Choroid plexus epithelial cell (primary cell): Measurements from ENCODE around the gene AUTS2.

Experiments
- DNase-seq: peaks from one replicate; pipeline ENCODE4 v3.0.0-alpha.2; 2010; ENCODE audit warnings: low read depth
- H3K4me3 ChIP-seq: 2 replicates; pipeline ENCODE4 v1.5.1; 2011; ENCODE audit warnings: low read depth, mild to moderate bottlenecking, control low read depth, low read length, moderate library complexity
- TF ChIP-seq, protein P1 (sequence below): conservative IDR thresholded peaks from 2 replicates; pipeline ENCODE4 v1.5.1; 2011; ENCODE audit warnings: low read depth, mild to moderate bottlenecking, control low read depth, inconsistent platforms, low read length, moderate library complexity

Gene AUTS2

DNA sequence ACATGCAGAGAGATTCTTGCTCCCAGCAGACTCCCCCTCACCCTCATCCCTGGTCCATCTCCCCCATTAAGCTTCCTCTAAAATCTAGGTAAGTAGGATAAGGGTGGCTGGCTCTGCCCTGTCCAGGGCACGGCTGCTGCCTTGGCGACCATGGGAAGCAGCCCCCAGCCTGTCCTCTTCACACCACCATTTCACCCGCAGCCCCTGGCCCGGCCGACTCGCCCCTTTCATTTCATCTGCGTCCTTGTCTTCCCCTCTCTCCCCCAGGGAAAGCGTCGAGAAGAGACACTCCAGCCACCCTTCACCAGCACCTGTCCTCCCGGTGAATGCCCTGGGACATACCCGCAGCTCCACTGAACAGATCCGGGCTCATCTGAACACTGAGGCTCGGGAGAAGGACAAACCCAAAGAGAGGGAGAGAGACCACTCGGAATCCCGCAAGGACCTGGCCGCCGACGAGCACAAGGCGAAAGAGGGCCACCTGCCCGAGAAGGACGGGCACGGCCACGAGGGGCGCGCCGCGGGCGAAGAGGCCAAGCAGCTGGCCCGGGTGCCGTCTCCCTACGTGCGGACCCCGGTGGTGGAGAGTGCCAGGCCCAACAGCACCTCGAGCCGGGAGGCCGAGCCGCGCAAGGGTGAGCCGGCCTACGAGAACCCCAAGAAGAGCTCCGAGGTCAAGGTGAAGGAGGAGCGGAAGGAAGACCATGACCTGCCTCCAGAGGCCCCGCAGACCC, 1191.4 kb downstream of the AUTS2 start:
- DNase-seq: no peak
- TF ChIP-seq, protein P1, sequence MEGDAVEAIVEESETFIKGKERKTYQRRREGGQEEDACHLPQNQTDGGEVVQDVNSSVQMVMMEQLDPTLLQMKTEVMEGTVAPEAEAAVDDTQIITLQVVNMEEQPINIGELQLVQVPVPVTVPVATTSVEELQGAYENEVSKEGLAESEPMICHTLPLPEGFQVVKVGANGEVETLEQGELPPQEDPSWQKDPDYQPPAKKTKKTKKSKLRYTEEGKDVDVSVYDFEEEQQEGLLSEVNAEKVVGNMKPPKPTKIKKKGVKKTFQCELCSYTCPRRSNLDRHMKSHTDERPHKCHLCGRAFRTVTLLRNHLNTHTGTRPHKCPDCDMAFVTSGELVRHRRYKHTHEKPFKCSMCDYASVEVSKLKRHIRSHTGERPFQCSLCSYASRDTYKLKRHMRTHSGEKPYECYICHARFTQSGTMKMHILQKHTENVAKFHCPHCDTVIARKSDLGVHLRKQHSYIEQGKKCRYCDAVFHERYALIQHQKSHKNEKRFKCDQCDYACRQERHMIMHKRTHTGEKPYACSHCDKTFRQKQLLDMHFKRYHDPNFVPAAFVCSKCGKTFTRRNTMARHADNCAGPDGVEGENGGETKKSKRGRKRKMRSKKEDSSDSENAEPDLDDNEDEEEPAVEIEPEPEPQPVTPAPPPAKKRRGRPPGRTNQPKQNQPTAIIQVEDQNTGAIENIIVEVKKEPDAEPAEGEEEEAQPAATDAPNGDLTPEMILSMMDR: no peak
- no peak overlapping the region for H3K4me3 ChIP-seq

DNA sequence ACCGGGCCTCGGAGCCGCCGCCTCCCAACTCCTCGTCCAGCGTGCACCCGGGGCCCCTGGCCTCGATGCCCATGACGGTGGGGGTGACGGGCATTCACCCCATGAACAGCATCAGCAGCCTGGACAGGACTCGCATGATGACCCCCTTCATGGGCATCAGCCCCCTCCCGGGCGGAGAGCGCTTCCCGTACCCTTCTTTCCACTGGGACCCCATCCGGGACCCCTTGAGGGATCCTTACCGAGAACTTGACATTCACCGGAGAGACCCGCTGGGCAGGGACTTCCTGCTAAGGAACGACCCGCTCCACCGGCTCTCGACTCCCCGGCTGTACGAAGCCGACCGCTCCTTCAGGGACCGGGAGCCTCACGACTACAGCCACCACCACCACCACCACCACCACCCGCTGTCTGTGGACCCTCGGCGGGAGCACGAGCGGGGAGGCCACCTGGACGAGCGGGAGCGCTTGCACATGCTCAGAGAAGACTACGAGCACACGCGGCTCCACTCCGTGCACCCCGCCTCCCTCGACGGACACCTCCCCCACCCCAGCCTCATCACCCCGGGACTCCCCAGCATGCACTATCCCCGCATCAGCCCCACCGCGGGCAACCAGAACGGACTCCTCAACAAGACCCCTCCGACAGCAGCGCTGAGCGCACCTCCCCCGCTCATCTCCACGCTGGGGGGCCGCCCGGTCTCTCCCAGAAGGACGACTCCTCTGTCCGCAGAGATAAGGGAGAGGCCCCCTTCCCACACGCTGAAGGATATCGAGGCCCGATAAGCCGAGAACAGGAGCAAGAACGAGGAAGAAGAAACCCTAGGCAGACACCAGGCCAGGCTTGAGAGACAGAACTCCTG, 1192.2 kb downstream of the AUTS2 start:
- TF ChIP-seq, protein P1: no peak
- no peak for DNase-seq
- H3K4me3 ChIP-seq: no peak overlapping the region

GRCh38 chr7:70791341-70791740, 1193.1 kb downstream of the AUTS2 start:
- TF ChIP-seq, protein P1: no peak
- H3K4me3 ChIP-seq: no peak overlapping the region
- DNase-seq: no peak

DNA sequence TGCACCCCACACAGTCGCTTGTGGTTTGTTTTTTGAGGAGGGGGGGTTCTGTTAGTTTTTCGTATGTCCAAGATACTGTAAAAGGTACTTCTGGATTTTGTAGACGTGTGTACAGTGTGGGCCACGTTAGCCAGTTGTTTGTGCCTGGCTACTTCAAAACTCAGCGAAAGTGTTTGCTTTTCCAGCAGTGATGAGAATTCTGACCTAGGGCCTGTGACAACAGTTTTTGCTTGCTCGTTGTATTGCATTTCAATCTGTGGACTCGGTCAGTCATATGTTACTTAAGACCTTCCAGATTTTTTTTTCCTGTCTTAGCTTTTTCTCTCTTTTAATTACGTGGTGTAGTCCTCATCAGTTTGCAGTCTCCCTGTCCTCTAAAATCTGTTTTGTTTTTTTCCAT, 1194.8 kb downstream of the AUTS2 start:
- TF ChIP-seq, protein P1: no peak
- H3K4me3 ChIP-seq: no peak overlapping the region
- no peak for DNase-seq

DNA sequence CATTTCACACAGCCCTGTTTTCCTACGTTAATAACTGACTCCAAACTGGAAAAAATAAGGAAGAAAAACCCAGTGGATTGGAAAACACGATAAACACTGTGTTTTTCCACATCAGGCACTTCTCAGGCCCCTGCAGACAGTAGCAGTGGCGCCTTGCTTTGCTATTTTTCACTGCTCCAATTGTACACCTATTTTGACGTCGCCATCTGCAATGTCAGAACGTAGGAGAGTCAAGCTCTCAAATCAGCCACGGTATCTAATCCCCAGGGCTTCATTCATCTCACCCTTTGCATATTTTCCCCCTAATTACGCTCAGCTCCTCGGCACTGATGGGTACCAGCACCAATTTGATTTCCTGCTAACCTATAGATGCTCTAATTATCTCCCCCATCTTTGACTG, 1195.5 kb downstream of the AUTS2 start:
- no peak overlapping the region for H3K4me3 ChIP-seq
- TF ChIP-seq, protein P1: no peak
- DNase-seq: no peak

DNA sequence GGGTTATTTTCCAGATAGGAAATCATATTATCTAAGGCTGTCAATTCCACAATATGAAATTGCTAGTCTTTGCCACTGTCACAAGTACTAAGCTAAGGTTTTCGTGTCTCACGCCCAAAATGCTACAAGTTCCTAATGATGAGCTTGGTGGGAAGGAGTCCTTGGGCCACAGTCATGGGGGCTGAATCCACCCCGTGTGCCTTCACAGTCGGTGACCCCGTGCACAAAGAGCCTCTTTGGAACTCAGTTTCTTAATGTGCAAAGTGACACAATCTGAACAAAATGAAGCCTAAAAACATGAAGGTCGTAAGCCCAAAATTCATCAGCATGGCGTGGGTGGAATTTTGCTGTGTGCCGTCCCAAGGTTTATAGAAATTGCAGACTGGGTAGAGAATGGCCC, 1196.7 kb downstream of the AUTS2 start:
- no peak for DNase-seq
- no peak overlapping the region for H3K4me3 ChIP-seq
- TF ChIP-seq, protein P1: no peak
